Left ventricle myocardium inferior (tissue), 1 donor: Measurements from ENCODE around the gene ANKHD1. TPM values are rescaled to one million over a fixed set of nuclear protein-coding genes. Genes with fewer than 3 reads are reported as not detected.
"Not testable (repeated sequence)": the region's sequence is repeated elsewhere in the genome, so short reads cannot be mapped to it uniquely, and the experiment has no call there.

Source experiments
- DNase-seq: peaks from one replicate; pipeline ENCODE4 v3.0.0-alpha.2; 2020
- H3K27ac ChIP-seq: fragments of 200-600 bp; replicated peaks from 2 replicates; pipeline ENCODE4 v1.8.0; 2021
- H3K27me3 ChIP-seq: fragments of 200-600 bp; 2 replicates; pipeline ENCODE4 v1.8.0; 2021; ENCODE audit warnings: low read depth
- H3K36me3 ChIP-seq: fragments of 200-600 bp; 2 replicates; pipeline ENCODE4 v1.8.0; 2021
- H3K4me1 ChIP-seq: fragments of 200-600 bp; 2 replicates; pipeline ENCODE4 v1.8.0; 2021
- H3K4me3 ChIP-seq: fragments of 200-600 bp; 2 replicates; pipeline ENCODE4 v1.8.0; 2021; ENCODE audit warnings: mild to moderate bottlenecking, moderate library complexity
- H3K9me3 ChIP-seq: fragments of 200-600 bp; replicated peaks from 2 replicates; pipeline ENCODE4 v1.8.0; 2021
- CTCF ChIP-seq: fragments of 200-600 bp; IDR thresholded peaks from 2 replicates; pipeline ENCODE4 v1.8.0; 2021; ENCODE audit warnings: antibody characterized with exemption, mild to moderate bottlenecking, borderline replicate concordance
- intact Hi-C: fragments of 100-400 bp; cut with micrococcal nuclease; formaldehyde crosslinking; loops from one replicate; pipeline ENCODE4 v1.11.0; 2022
- microRNA-seq: library from miRNA; unstranded; fragments of <30 nt; microRNA quantifications from one replicate; pipeline ENCODE4 v1.2.0, GENCODE V29; 2020
- total RNA-seq: library from RNA; stranded (reverse); fragmentation: NEBNext Ultra II Directional; extraction: Animal tissue kit (Norgen Biotek cat#: 25700); gene quantifications from one replicate; pipeline ENCODE4 v1.2.1, GENCODE V29; 2021
- donor health status: DM: no; HTN: yes; CAD: no; lungs with severe emphysema.

Gene ANKHD1
- total RNA-seq, 1 donor from 2014 or later: 58.5 TPM

GRCh38 chr5:140575309-140575708, 173.7 kb downstream of the ANKHD1 start:
- TF ChIP-seq CTCF: peak; percentile 45
- Histone ChIP-seq H3K36me3 (no peaks in the 10 kb centered on the region), H3K9me3 (no peaks in the 10 kb centered on the region), H3K27ac (no peak overlapping the region), H3K4me3 (no peak overlapping the region), H3K4me1 (peaks cover 27% of the 10 kb centered on the region), H3K27me3 (no peaks in the 10 kb centered on the region)
- peak; percentile 49 for DNase-seq
- intact Hi-C loops: loop anchor here (10.0 kb wide), 1 partner anchor 49 kb away; no protein-coding TSS in a partner anchor

- H3K4me1 ChIP-seq: peaks cover 12% of the 10 kb centered on the region
- no peaks in the 10 kb centered on the region for H3K27me3 ChIP-seq
- H3K9me3 ChIP-seq: no peaks in the 10 kb centered on the region
- H3K4me3 ChIP-seq: no peak overlapping the region
- no peak for DNase-seq
- TF ChIP-seq CTCF: no peak
- intact Hi-C loops: loop anchor here (10.0 kb wide), 1 partner anchor 48 kb away; no protein-coding TSS in a partner anchor
- H3K36me3 ChIP-seq: no peaks in the 10 kb centered on the region
- peak overlapping the region; percentile 45 for H3K27ac ChIP-seq
Observed at GRCh38 chr5:140576776-140577201, 175.2 kb downstream of the ANKHD1 start.

- not testable (repeated sequence) for H3K4me1 ChIP-seq, H3K4me3 ChIP-seq, H3K27ac ChIP-seq, DNase-seq, H3K36me3 ChIP-seq, H3K27me3 ChIP-seq
- intact Hi-C loops: loop anchor here (10.0 kb wide), 1 partner anchor 46 kb away; no protein-coding TSS in a partner anchor
- peaks cover 15% of the 10 kb centered on the region for H3K9me3 ChIP-seq
Observed at GRCh38 chr5:140579188-140579747, 177.6 kb downstream of the ANKHD1 start.

- H3K36me3 ChIP-seq: no peaks in the 10 kb centered on the region
- H3K9me3 ChIP-seq: peaks cover 12% of the 10 kb centered on the region
- H3K4me3 ChIP-seq: no peak overlapping the region
- no peaks in the 10 kb centered on the region for H3K27me3 ChIP-seq
- no peak for TF ChIP-seq CTCF
- no peak overlapping the region for H3K27ac ChIP-seq
- H3K4me1 ChIP-seq: peaks cover 11% of the 10 kb centered on the region
- no peak for DNase-seq
- intact Hi-C loops: no loop called here
Observed at GRCh38 chr5:140587495-140587894, 185.9 kb downstream of the ANKHD1 start.

- intact Hi-C loops: no loop called here
- peaks cover 2% of the 10 kb centered on the region for H3K9me3 ChIP-seq
Observed at GRCh38 chr5:140588311-140589070, 186.9 kb downstream of the ANKHD1 start.

More at GRCh38 chr5:140588311-140589070, 186.9 kb downstream of the ANKHD1 start:
- TF ChIP-seq CTCF: no peak
- Histone ChIP-seq H3K4me1 (peaks cover 11% of the 10 kb centered on the region), H3K4me3 (no peak overlapping the region), H3K36me3 (no peaks in the 10 kb centered on the region), H3K27me3 (no peaks in the 10 kb centered on the region), H3K27ac (peak overlapping the region; percentile 52)
- DNase-seq: no peak

Small RNAs within 50 kb of the gene (microRNA-seq; reads per million reads assigned to microRNA genes)
- not detected for gene MIR6831

Other genes starting within 250 kb of the ANKHD1 start
- 93.3 TPM for gene CYSTM1, start 226.6 kb upstream of the ANKHD1 start, total RNA-seq
- gene PFDN1, start 98.7 kb upstream of the ANKHD1 start, total RNA-seq: 68.7 TPM
- gene HBEGF, start 55.2 kb upstream of the ANKHD1 start, total RNA-seq: 27.2 TPM
- gene SLC4A9, start 41.6 kb upstream of the ANKHD1 start, total RNA-seq: 0.44 TPM
- gene EIF4EBP3, start 145.8 kb downstream of the ANKHD1 start, total RNA-seq: 13.1 TPM
- gene SRA1, start 155.6 kb downstream of the ANKHD1 start, total RNA-seq: 28.6 TPM
- 12.1 TPM for gene APBB3, start 162.8 kb downstream of the ANKHD1 start, total RNA-seq
- gene SLC35A4, start 163.0 kb downstream of the ANKHD1 start, total RNA-seq: 73.1 TPM
- gene CD14, start 231.3 kb downstream of the ANKHD1 start, total RNA-seq: 26.2 TPM
- gene TMCO6, start 237.6 kb downstream of the ANKHD1 start, total RNA-seq: 2.6 TPM
- 142 TPM for gene NDUFA2, start 245.8 kb downstream of the ANKHD1 start, total RNA-seq
- gene IK, start 246.0 kb downstream of the ANKHD1 start, total RNA-seq: 72.0 TPM